Colonic mucosa (tissue), 4 donors: ENCODE measurements around the gene BGN. TPM values are rescaled to one million over a fixed set of nuclear protein-coding genes. Genes with fewer than 3 reads are reported as not detected.

ENCODE experiments used
- DNase-seq: peaks from one replicate; pipeline ENCODE4 v3.0.0-alpha.2; 2020
- H3K27ac ChIP-seq: fragments of 200-600 bp; one replicate; pipeline ENCODE4 v1.8.0; 2021
- H3K27me3 ChIP-seq: fragments of 200-600 bp; one replicate; pipeline ENCODE4 v1.8.0; 2021
- H3K36me3 ChIP-seq: fragments of 200-600 bp; one replicate; pipeline ENCODE4 v1.8.0; 2021
- H3K4me1 ChIP-seq: fragments of 200-600 bp; one replicate; pipeline ENCODE4 v1.8.0; 2021; ENCODE audit warnings: mild to moderate bottlenecking
- H3K4me3 ChIP-seq: fragments of 200-600 bp; one replicate; pipeline ENCODE4 v1.8.0; 2021
- H3K9ac ChIP-seq, 2 donors: one replicate each; pipeline ENCODE4 v1.7.0; 2013; ENCODE audit warnings: control low read depth in 2 of 2, low read depth in 2 of 2, low read length in 2 of 2
- H3K9me3 ChIP-seq: fragments of 200-600 bp; one replicate; pipeline ENCODE4 v1.8.0; 2021
- intact Hi-C: fragments of 100-400 bp; cut with DNase I; formaldehyde crosslinking; loops from one replicate; pipeline ENCODE4 v1.14.1; 2022
- total RNA-seq, 2 donors: library from RNA; stranded (reverse); fragmentation: NEBNext Ultra II Directional in 1 of 2; extraction: Animal tissue kit (Norgen Biotek cat#: 25700) in 1 of 2; gene quantifications; one replicate each; pipeline ENCODE4 v1.2.1, GENCODE V29; 2021
- TF ChIP-seq, protein P1 (sequence below): fragments of 200-600 bp; IDR thresholded peaks from one replicate; pipeline ENCODE4 v1.8.0; 2022; ENCODE audit warnings: antibody characterized with exemption, mild to moderate bottlenecking
- donor health status: healthy.
- donor health status: DM: no; HTN: no; CAD: no.
- donor health status: DM: no; HTN: no; CAD: no.

Gene BGN
- total RNA-seq, 2 donors from 2014 or later, result 6.0 to 11.4 TPM

DNA sequence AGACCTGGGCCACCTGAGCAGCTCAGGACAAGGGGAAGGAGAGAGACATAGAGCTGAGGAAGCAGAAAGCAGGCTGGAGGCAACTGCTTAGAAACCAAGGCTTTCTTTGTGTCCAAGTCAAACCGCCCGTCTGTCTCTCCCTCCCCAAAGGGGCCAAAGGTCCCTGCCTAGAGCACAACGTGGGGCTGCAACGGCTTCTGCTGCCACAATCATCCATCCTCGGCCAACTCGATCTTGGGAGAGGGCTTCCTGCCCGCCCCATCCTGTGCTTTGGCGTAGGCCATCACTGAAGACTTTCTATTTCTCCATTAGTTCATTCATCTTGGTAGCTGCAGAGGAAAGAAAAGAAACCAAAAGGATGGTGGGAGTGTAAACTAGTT is 47.2 kb upstream of the BGN start:
- no peak overlapping the region for H3K9ac ChIP-seq
- H3K9me3 ChIP-seq, result no peaks in the 10 kb centered on the region
- no peaks in the 10 kb centered on the region for H3K27me3 ChIP-seq
- intact Hi-C loops, result no loop called here
- no peak overlapping the region for H3K27ac ChIP-seq
- no peaks in the 10 kb centered on the region for H3K4me1 ChIP-seq
- no peak for DNase-seq
- TF ChIP-seq, protein P1, sequence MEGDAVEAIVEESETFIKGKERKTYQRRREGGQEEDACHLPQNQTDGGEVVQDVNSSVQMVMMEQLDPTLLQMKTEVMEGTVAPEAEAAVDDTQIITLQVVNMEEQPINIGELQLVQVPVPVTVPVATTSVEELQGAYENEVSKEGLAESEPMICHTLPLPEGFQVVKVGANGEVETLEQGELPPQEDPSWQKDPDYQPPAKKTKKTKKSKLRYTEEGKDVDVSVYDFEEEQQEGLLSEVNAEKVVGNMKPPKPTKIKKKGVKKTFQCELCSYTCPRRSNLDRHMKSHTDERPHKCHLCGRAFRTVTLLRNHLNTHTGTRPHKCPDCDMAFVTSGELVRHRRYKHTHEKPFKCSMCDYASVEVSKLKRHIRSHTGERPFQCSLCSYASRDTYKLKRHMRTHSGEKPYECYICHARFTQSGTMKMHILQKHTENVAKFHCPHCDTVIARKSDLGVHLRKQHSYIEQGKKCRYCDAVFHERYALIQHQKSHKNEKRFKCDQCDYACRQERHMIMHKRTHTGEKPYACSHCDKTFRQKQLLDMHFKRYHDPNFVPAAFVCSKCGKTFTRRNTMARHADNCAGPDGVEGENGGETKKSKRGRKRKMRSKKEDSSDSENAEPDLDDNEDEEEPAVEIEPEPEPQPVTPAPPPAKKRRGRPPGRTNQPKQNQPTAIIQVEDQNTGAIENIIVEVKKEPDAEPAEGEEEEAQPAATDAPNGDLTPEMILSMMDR, result no peak
- no peaks in the 10 kb centered on the region for H3K36me3 ChIP-seq
- no peak overlapping the region for H3K4me3 ChIP-seq

DNA sequence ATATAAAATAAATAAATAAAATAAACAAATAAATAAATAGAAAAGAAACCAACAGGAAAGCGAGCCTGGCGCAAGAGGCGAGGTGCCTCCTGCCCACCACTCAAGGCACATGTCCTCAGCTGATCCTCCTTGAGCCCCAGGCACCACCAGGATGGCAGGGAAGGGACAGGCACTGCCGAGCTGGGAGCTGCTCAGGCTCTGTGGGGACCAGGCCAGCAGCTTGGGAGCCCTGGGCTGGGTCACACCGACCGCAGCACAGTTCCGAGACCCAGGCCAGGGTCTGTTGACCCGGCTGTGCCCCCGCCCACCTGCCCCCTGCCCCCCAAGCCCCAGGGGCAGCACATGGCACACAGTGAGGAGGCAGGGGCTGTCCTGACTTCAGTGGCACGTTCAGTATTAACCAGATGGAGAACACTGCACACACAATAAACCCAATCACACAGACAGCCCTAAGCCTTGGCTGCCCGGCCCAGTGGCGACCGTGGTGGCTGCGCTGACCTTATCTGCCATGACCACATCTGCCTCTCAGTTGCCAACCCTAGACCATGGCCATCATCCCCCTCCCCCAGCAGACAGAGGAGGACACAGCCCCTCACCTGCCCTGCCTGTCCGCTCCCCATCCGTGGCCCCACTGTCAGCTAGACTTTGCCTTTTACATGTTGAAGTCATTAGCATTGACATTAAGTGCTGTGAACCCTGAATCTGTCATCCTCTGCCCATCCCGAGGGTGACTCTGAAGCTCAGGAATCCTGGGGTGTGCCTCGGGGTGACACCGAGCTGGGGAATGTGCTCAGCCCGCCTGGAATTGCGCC is 46.0 kb upstream of the BGN start:
- Histone ChIP-seq H3K9ac (no peak overlapping the region), H3K27me3 (no peaks in the 10 kb centered on the region), H3K36me3 (no peaks in the 10 kb centered on the region), H3K9me3 (no peaks in the 10 kb centered on the region), H3K27ac (no peak overlapping the region), H3K4me1 (no peaks in the 10 kb centered on the region), H3K4me3 (no peak overlapping the region)
- TF ChIP-seq, protein P1, result no peak
- intact Hi-C loops, result no loop called here
- DNase-seq, result no peak

DNA sequence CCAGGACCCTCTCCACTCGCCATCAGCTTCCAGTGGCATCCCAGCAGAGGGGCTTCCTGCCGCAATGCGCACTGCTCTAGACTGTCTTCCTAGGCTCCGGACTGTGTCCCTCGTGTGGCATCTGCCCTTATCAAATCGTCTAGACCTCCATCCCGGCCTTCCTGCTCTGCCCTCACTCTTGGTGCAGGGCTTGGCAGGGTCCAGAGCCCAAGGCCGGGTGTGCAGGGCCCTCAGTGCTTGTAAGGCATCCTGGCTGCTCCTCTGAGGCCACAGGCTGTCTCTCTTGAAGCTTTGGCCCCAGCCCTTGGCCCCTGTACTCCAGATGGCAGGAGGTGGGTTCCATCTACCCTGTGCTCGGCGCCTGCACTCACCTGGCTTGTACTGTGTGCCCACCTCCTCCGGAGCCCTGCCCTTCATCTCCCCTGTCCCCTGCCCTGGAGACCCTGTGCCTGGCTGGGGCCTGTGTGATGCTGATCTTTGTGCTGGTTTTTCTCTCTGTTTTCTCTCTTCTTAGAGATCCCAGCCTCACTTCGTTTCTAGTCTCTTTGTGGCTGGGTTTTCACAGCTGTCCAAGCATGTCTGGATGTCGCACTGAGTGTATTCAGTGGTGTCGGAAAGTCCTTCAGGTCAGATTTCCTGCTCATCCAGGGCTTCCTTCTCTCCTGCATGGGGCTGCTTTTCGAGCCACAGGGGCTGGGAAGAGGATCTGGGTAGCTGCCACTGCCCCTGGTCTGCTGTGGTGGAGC is 45.2 kb upstream of the BGN start:
- intact Hi-C loops, result no loop called here
- H3K27me3 ChIP-seq, result no peaks in the 10 kb centered on the region
- no peaks in the 10 kb centered on the region for H3K4me1 ChIP-seq
- H3K36me3 ChIP-seq, result no peaks in the 10 kb centered on the region
- no peak overlapping the region for H3K9ac ChIP-seq
- H3K9me3 ChIP-seq, result no peaks in the 10 kb centered on the region
- TF ChIP-seq, protein P1, result no peak
- no peak overlapping the region for H3K4me3 ChIP-seq
- H3K27ac ChIP-seq, result no peak overlapping the region
- no peak for DNase-seq

DNA sequence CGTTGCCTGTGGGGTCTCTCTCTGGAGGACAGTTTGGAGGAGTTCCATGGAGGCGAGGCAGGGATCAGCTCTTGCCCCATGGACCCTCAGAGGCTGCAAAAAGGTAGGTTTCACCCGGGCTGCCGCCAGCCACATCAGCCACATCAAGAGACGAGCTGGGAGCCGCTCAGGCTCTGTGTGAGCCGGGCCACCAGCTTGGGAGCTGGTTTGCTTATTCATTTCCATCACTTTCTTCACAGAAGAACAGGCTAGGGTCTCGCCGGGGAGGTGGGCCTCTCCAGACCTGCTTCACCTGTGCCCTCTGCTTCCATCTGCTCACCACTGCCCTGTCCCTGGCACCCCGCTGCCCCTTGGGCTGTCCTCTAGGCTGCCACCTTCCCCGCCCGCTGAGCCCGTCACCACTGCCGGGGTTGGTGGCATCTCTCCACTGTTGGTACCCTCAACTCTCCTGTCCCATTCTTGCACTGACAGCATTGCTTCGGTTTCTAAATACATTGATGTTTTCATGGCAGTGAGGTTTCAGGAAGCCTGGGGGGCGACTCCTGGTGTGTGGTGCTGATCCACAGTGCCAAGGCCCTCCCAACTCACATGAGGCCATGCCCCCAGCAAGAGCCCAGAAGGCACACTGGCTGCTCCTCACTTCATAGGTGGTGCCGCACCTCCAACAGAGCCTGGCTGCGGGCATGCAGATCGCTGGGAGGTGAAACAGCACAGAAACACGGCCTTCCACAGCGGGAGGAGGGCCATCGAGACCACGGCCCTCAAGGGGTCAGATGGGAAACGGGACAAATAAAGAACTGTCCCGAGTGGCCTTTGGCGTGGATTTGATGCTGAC is 44.4 kb upstream of the BGN start:
- intact Hi-C loops, result no loop called here
- H3K9ac ChIP-seq, result no peak overlapping the region
- no peaks in the 10 kb centered on the region for H3K9me3 ChIP-seq
- H3K36me3 ChIP-seq, result no peaks in the 10 kb centered on the region
- no peak overlapping the region for H3K4me3 ChIP-seq
- TF ChIP-seq, protein P1, result no peak
- no peak for DNase-seq
- H3K27ac ChIP-seq, result no peak overlapping the region
- H3K27me3 ChIP-seq, result no peaks in the 10 kb centered on the region
- no peaks in the 10 kb centered on the region for H3K4me1 ChIP-seq

DNA sequence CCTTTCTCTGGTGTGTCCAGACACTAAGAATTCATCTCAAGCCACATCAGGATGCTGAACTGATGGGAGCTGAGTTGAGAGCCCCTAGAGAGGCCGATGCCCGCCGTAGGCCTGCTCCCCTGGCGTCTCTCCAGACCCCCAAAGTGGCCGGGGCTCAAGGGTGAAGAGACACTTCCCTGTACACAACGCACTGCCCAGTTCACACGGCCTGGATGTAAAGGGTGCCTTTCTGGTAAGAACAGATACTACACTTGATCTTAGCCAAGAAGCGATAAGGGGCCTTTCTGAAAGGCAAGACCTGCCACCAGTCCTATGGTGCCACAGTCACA is 43.9 kb upstream of the BGN start:
- Histone ChIP-seq H3K27ac (no peak overlapping the region), H3K36me3 (no peaks in the 10 kb centered on the region), H3K9me3 (no peaks in the 10 kb centered on the region), H3K4me3 (no peak overlapping the region), H3K4me1 (no peaks in the 10 kb centered on the region), H3K9ac (no peak overlapping the region), H3K27me3 (no peaks in the 10 kb centered on the region)
- intact Hi-C loops, result no loop called here
- TF ChIP-seq, protein P1, result no peak
- no peak for DNase-seq
